NOMO-1 (cell line): Measurements from ENCODE around the gene GP1BA.
A peak's percentile ranks its signal among the peaks of the same experiment; 100 is the strongest.

Experiments
- DNase-seq, 2 experiments: peaks; one replicate each; lab custom pipeline; 2025; ENCODE audit not compliant: unreplicated experiment in 2 of 2; lab: John Stamatoyannopoulos, UW

The GP1BA gene

DNA sequence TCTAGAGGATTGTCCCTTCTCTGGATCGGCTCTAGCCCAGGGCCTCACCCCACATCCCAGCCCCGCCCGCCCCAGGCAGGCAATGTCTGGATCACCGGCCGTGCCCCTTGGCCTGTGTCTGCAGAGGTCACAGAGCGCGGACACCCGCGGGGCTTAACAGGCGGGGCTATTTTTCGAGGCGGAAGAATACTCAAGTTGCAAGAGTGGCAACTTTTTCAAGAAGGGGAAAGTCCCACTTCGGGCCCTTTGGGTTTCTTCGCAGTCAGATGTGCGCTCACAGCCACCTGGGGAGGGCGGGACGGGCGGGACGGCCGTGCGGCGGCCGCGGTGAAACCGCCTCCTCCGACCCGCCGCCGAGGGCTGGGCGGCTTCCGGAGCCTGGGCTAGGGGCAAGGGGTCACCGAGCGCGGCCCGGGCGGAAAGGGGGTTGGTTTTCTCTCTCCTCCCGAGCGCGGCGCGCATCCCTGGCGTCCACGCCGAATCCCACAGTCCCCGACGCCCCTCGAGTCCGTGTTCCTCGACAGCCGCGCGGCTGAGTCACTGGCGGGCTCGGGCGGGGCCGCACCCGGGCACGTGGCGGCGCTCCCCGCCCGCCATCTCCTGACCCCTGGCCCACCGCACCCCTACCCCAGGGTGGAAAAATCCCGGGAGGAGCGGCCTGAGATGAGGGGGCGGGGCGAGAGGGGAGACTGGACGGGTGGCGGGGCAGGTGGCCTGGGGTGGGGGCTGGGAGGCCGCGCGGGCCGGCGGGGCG is 17.4 kb downstream of the GP1BA start:
- peak; percentile 62 to 75 for DNase-seq

DNA sequence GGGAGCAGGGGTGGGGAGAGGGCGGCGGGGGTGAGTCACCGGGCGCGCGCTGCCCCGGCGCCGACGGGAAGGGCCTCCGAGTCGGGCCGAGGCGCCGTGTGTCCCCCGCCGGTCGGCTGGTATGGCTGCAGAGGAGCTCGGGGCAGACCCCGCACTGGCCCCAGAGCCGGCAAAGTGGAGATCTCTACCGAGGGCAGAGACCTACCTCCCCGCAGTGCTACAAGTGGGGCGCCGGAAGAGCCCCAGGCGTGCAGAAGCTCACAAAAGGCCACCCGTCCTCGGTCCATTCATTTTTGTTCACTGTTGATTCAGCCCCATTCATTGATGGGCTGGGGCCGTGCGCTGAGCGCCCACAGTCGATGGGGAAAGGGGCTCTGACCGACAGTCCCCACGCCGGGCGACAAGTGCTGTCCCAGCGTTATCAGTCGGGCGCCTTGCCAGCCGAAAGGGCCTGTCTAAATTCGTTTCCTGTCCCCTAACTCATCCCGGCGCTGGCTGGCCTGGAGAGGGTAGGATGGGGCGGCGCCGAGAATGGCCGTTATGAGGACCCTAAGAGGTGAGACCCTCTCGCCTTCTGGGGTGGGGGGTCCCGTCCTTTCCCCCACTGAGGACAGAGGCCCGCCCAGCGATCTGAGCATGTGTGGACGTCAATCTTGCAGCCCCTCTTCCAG is 18.1 kb downstream of the GP1BA start:
- peak in 1 of 2 experiments; percentile 62 for DNase-seq

DNA sequence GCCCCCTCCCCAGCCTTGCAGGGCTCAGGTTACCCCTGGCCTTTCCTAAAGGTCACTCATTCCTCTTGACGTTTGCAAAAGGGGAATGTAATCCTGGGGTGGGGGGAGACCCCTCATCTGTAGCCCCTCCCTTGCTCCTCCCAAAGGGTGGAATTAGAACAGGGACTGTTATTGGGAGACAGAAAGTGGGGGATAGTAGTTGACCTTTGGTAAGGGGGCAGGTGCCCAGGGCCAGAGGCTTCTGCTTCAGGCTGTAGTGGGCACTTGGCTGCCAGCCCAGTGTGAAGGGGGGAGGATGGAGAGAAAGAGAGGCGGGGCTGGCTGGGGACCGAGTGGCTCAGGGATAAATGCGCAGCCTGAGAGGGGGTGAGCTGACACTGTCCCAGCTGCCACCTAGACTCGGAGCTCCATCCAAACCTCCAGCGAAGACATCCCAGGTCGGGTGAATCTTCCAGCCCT is 18.7 kb downstream of the GP1BA start, which contains the start of gene ENO3:
ENO3 (plus strand) TSS at position 374 of the 459 bp plus-strand sequence. CDS start 711 bp downstream, outside the sequence.
- DNase-seq = no peak

DNA sequence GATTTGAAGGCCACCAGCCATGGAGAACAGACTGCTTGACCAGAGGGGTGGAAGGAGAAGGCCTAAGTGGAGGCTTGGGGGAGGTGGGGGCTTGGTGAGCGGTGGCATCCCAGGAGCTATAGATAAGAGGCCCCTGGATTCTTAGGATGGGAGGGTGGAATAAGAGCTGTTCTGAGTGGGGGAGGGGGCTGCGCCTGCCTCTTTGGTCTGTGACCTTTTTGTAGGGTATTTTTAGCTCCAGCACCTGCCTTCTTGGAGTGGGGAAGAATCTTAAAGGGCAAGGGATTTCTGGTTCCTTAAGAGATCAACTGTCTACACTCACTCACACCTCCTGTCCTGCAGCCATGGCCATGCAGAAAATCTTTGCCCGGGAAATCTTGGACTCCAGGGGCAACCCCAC is 19.4 kb downstream of the GP1BA start:
- no peak for DNase-seq

DNA sequence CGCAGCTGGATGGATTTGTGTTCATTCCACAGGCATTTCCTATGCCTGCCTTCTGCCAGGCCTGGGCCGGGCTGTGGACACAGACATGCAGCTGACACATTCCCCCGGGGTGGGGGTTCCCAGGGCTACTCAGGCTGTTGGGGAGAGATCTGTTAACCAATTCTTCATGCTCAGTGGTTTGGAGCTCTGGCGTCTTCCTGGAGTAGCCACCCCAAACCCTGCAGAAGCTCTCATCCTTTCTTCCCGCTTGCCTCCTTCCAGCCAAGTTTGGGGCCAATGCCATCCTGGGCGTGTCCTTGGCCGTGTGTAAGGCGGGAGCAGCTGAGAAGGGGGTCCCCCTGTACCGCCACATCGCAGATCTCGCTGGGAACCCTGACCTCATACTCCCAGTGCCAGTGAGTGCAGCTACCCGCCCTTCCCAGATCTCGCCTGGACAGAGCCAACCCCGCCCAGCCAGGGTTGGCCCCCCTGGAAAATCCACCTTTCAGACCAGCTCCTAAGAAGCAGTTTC is 21.4 kb downstream of the GP1BA start:
- DNase-seq = no peak

DNA sequence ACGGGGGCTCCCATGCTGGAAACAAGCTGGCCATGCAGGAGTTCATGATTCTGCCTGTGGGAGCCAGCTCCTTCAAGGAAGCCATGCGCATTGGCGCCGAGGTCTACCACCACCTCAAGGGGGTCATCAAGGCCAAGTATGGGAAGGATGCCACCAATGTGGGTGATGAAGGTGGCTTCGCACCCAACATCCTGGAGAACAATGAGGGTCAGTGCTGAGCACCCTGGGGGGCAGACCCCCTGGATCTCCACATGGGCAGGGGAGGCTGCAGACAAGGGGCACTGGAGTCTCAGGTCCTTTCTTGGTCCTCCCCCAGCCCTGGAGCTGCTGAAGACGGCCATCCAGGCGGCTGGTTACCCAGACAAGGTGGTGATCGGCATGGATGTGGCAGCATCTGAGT is 23.0 kb downstream of the GP1BA start:
- no peak for DNase-seq

DNA sequence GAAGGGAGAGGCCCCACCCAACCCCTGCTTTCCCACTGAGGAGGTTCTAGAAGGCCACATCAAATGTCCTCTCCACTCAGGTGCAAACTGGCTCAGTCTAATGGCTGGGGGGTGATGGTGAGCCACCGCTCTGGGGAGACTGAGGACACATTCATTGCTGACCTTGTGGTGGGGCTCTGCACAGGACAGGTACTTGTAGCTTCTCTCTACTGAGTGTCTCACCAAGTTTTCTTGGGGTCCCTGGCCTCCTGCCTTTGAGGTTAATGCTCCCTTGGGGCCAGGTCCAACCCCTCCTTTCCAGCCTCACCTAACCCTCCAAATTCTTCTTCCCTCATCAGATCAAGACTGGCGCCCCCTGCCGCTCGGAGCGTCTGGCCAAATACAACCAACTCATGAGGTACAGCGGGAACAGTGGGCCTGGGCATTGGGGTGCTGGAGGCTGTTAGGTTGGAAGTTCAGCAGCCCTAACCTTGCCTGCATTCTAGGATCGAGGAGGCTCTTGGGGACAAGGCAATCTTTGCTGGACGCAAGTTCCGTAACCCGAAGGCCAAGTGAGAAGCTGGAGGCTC is 24.5 kb downstream of the GP1BA start:
- DNase-seq = no peak

DNA sequence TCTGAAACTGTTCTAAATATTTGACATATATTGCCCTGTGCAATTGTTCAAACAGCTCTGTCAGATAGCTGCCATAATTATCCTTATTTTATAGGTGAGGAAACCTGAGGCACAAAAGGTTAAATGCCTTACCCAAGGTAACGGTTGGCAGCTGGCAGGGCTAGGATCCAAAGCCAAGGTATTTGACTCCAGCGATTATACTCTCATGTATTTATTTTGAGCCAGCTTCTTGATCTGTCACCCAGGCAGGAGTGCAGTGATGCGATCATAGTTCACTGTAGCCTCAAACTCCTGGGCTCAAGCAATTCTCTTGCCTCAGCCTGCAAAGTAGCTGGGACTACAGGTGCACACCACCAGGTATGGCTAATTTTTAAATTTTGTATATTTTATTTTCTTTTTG is 26.0 kb downstream of the GP1BA start:
- no peak for DNase-seq

DNA sequence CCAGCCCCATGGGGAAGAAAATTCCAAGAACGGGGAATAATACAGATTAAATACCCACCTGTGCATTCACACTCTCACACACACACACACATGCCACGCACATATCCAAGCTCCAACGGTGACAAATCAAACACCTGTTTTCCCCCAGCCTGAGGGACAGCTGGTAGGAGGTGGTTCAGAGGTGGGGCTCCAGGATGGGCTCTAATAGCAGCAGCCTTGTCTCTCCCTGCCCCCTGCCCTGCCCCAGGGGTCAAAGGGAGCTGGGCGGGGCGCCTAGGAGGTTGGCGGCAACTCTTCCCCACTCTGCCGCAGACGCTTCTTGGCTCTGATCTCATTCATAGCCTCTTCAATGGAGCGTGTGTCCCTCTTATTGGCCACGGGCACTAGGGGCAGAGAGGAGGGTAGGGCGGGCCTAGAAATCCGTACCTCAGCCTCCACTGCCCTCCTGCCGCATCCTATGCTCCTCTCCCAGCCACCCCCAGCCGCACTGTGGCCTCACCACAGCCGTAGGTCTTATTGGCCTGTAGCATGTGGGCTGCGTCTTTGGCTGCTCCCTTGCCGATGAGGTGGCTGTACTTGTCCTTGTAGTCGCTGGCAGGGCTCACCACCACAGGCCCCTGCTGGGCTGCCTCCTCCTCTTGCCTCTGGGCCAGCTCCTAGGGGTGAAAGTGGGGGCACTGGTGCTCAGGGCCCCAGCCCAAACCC is 27.3 kb downstream of the GP1BA start:
- DNase-seq = no peak

DNA sequence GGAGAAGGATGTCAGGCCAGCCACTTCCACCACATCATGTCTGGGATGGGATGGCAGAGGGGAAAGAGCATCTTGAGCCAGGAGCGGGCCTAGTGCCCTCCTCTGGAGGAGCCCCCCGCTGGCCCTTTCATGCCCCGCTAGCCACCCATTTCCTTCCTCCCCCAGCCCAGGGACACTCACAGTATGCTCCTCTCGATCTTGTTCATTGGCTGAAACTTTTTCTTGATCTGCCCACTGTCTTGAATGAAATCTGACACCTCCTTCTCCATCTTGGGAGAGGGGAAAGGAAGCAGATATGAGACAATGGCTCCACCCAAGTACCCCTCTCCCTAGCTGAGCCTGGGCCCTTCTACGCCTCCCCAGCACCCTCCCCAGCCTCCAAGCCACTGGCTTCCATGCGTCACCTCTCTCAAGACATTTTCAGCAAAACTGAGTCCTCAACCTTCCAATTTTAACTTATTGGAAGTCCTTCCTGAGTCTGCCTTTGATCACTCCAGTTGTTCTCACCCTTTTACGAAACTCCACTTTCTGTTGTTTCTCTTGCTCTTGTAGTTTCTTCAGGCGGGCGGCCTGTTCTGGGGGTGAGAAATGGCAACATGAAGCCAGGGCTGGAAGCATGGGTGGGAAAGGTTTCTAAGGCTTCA is 28.3 kb downstream of the GP1BA start:
- no peak for DNase-seq

DNA sequence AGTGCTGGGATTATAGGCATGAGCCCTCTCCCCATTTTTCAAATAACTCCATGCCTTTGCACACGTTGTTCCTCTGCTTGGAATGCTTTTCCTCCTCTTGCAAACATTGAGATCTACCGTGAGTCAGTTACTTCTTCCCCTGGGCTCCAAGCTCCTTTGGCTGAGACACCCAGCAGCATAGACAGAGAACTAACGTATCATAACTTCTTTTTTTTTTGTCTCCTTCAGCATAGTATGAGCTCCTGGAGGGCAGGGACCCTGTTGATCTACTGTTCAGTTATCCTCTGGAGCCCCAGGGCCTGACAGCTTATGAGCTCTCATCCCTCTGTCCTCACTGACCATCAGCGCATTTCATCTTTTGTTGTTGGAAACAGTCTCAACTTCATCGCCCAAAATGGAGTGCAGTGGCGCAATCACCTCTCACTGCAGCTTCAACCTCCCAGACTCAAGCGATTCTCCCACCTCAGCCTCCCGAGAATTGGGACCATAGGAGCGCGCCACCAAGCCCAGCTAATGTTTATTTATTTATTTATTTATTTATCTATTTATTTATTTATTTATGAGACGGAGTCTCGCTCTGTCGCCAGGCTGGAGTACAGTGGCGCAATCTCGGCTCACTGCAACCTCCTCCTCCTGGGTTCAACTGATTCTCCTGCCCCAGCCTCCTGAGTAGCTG is 33.4 kb downstream of the GP1BA start:
- no peak for DNase-seq

DNA sequence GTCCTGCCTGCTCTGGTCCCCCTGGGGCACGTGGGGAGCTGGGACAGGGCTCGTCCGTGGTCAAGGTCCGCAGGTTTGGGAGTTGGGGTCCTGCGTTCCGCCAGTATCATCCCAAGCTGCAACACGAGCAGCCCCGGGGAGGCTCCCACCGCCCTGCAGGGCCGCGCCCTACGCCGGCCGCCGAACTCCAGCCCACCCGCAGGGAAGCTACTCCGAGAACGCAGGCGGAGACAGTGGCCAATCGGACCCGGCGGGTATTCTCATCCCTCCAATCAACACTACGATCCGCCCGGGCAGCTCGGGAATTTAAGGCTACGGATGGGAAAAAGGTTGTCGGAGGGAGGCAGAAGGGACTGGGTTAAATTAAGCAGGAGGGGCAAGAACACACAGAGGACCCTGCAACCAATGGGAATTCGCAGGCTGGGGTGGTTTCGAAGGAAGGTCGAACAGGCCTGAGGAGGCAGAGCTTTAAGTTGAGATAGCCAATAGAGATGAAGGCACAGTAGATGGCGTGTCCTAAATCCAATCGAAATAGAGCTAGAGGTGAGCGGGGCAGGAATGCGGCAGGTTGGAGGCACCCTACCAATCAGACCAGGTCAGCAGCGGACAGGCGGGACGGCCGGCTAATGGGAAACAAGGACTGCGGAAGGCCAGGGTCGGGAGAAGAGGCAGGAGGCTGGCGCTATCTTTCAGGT is 34.9 kb downstream of the GP1BA start:
- peak; percentile 99 to 100 for DNase-seq

DNA sequence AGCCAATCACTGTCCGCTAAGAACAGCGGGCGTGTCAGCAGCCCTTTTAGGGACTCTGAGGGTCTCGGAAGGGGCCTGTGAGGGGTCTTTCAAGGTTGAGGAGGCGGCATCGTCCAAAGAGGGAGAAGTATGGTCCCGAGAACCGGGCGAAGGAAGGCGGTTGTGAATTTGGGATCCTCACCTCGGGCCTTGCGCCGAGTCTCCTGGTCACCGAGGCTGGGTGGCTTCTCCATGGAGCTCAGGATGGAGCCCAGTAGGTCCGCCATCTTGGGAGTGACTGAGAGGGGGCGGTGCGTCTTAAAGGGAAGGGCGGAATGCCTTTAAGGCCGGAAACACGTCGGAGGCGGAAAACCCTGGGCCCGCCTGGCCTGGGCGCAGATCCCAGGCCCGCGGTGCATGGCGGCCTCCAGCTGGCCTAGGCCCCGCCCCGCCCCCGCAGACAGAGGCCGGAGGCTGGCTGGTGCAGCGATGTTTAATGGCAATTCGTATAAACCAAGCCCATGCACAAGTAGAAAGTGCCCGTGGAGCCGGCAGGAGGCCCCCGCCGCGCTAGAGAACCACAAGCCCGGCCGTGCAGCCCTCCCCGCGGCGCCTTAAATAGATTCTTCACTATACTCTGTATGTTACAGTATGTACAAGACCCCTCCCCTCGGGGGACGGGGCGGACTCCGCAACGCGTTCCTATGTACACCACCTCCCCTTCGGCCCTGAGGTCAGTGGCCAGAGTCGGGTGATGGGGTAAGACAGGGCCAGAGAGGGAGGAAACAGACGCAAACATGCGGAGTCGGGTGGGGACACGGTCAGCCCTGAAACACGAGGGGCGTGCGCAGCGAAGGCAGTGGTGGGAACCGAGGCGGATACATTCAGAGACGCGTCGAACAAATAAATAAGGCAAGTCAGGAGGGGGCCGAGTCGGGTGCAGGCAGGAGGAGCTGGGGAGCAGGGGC is 35.7 kb downstream of the GP1BA start, which contains the start of gene SPAG7:
SPAG7 (minus strand) TSS at position 279 of the 947 bp plus-strand sequence; CDS start at position 266, 13 bp downstream.
- peak; percentile 93 to 95 for DNase-seq

DNA sequence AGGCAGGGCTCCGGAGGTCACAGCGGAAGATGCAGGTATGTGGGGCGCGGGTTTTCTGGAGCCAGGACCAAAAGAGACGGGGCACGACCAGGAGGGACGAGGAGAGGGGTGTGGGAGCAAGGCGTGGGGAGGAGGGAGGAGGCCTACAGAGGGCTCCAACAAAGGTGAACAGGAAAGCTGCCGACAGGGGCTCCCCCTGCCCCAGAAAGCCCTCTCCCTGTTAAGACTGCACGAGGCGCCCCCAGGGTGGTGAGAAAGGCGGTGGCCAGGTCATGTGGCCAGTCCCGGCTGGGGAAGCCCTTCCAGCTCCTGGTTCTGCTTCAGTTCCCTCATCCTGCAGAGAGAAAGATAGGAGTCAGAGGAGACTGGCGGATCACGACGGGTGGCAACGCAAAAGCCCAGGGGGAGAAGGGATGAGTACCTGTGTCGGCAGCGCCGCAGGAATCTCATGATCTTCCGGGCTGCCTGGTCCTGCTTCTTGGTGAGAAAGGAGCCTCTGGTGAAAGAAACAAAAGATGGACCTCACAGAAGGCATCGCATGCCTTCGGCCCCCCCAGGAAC is 36.5 kb downstream of the GP1BA start:
- no peak for DNase-seq

DNA sequence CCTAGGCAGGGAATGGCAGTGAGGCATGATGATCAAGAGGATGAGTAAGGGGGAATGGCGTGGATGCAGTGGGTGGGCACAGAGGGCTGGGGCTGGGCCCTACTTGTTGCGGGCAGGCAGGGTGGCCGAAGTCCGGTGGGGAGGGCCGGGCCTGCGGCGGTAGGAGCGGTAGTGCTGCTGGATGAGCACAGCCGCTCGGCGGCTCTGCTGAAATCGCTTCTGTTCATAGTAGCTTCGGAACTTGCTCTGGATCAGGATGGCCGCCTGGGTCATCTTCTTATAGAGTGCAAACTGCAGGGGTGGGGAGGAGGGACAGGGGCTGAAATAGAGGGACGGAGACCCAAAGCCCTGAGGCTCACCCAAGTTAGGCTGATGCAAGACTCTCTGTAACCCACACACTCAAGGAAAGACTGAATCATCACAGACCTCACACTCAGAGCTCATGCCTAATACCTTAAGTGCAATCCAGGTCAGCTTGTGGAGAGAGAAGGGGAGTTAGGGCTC is 37.0 kb downstream of the GP1BA start:
- DNase-seq = no peak

DNA sequence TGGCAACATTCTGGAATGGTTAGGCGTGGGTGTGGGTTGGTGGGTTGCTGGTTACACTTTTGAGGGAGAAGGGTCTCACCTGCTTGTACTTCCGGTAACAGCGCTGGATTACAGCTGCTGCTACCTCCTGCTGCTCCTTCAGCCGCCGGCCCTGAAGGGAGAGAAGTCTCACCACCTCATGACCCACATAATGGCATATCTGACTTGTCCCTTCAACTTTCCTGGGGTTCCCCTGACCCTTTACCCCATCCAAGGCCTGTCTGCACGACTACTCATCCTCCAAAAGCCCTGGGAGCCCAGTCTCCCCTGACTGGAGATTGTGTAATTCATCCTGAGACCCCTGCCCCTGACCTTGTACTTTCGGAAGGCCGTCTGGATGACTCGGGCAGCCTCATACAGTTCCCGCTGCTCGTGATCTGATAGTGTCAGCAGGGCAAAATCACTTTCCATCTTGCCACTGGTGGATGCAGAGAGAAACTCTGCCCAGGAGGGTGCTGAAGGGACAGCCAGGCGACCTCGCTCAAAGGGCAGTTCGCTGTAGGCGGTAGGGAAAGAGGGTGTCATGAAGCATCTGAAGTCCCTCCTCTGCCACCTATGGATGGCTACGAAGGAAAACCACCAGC is 37.6 kb downstream of the GP1BA start:
- no peak for DNase-seq

DNA sequence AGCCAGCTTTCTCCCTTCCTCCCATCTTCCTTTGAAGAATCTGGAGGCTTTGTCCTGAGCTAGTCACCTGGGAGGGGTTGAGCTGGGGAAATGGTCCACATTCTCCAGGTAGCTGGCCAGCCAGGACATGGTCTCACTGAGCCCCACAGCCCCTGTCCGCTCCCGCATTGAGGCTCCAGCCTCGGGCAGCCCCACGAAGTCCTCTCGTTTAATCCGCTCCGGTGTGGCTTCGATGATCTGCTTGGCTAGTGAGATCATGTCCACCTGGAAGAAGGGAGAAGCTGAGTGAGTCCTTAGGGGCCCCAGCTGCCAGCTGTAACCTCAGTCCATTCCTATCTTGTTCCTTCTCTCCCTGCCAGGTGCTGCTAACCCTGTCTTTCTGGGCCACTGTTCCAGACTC is 38.2 kb downstream of the GP1BA start:
- DNase-seq = no peak
